Peyer's patch (tissue), 4 donors: ENCODE data around the gene TMIE.

Source experiments
- POLR2A ChIP-seq, 2 donors: fragments of 450-650 bp; IDR thresholded peaks; one replicate each; pipeline ENCODE4 v1.5.1; 2017; ENCODE audit warnings: antibody characterized with exemption in 2 of 2, mild to moderate bottlenecking in 2 of 2, moderate library complexity in 2 of 2
- TF ChIP-seq, protein P1 (sequence below), 6 experiments: fragments of 450-650 bp in 4 of 6; fragments of 200-600 bp in 2 of 6; sonication (generic) in 1 of 6; IDR thresholded peaks; one replicate each; pipeline ENCODE4 v1.5.1; 2017 to 2019; ENCODE audit warnings: antibody characterized with exemption in 6 of 6, mild to moderate bottlenecking in 3 of 6, moderate library complexity in 1 of 6

DNA sequence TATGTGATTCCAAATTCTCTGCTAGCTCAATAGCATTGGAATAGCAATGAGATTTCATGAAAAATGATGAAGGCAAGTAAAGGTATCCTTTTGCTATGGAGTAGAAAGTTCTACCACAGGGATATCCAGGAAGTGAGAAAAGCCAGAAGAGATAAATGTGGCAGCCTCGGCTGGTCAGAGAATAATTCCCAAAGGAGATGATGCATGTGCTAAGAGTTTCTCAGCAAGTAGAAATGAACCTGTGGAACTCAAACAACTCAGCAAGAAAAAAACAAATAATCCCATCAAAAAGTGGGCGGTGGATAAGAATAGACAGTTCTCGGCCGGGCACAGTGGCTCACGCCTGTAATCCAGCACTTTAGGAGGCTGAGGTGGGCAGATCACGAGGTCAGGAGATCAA lies 45.9 kb upstream of the TMIE start:
- TF ChIP-seq, protein P1, sequence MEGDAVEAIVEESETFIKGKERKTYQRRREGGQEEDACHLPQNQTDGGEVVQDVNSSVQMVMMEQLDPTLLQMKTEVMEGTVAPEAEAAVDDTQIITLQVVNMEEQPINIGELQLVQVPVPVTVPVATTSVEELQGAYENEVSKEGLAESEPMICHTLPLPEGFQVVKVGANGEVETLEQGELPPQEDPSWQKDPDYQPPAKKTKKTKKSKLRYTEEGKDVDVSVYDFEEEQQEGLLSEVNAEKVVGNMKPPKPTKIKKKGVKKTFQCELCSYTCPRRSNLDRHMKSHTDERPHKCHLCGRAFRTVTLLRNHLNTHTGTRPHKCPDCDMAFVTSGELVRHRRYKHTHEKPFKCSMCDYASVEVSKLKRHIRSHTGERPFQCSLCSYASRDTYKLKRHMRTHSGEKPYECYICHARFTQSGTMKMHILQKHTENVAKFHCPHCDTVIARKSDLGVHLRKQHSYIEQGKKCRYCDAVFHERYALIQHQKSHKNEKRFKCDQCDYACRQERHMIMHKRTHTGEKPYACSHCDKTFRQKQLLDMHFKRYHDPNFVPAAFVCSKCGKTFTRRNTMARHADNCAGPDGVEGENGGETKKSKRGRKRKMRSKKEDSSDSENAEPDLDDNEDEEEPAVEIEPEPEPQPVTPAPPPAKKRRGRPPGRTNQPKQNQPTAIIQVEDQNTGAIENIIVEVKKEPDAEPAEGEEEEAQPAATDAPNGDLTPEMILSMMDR (IDR thresholded peaks at IDR 0.05) = no peak
- no peak for TF ChIP-seq POLR2A (IDR thresholded peaks at IDR 0.05)
